Natural killer cell (primary cell): Measurements from ENCODE around the gene C16orf87. TPM values are rescaled to one million over a fixed set of nuclear protein-coding genes. Genes with fewer than 3 reads are reported as not detected.

Experiments used
- ATAC-seq, 3 donors: fragments of 150-1000 bp in 2 of 3; fragments of 200-7000 bp in 1 of 3; cut with Tn5 transposase; 1 replicate in 1 of 3; 2 replicates in 2 of 3; pipeline ENCODE4 v1.10.0; 2021; ENCODE audit warnings: mild to moderate bottlenecking in 2 of 3, moderate library complexity in 2 of 3
- DNase-seq, 2 donors: peaks; one replicate each; pipeline versions ENCODE4 v3.0.0 to v3.0.0-alpha.2; 2013 to 2021; ENCODE audit warnings: mixed read lengths in 1 of 2
- H3K27ac ChIP-seq: one replicate; pipeline ENCODE4 v1.5.1; 2013; ENCODE audit warnings: mild to moderate bottlenecking, low read length
- H3K27me3 ChIP-seq: one replicate; pipeline ENCODE4 v1.6.1; 2013; ENCODE audit warnings: low read length; ENCODE audit not compliant: control insufficient read depth, insufficient read depth
- H3K36me3 ChIP-seq: one replicate; pipeline ENCODE4 v1.6.1; 2013; ENCODE audit warnings: low read length; ENCODE audit not compliant: control insufficient read depth, insufficient read depth
- H3K4me1 ChIP-seq: one replicate; pipeline ENCODE4 v1.6.1; 2013; ENCODE audit warnings: low read length; ENCODE audit not compliant: control insufficient read depth, insufficient read depth
- H3K4me3 ChIP-seq: one replicate; pipeline ENCODE4 v1.5.1; 2013; ENCODE audit warnings: low read length
- H3K9me3 ChIP-seq: one replicate; pipeline ENCODE4 v1.6.1; 2013; ENCODE audit warnings: low read length; ENCODE audit not compliant: control insufficient read depth, insufficient read depth
- H3K27ac Mint-ChIP-seq, 2 donors: one replicate each; pipeline ENCODE4 v1.8.0; 2022; ENCODE audit warnings: mild to moderate bottlenecking in 2 of 2, mixed read lengths in 2 of 2, moderate library complexity in 1 of 2
- H3K27me3 Mint-ChIP-seq, 2 donors: one replicate each; pipeline ENCODE4 v1.8.0; 2022; ENCODE audit warnings: low read depth in 2 of 2, mixed read lengths in 2 of 2
- H3K36me3 Mint-ChIP-seq: one replicate; pipeline ENCODE4 v1.8.0; 2022; ENCODE audit warnings: mixed read lengths
- H3K4me1 Mint-ChIP-seq, 2 donors: one replicate each; pipeline ENCODE4 v1.8.0; 2022; ENCODE audit warnings: mixed read lengths in 2 of 2
- H3K4me3 Mint-ChIP-seq: one replicate; pipeline ENCODE4 v1.8.0; 2022; ENCODE audit warnings: mild to moderate bottlenecking, moderate library complexity, mixed read lengths
- H3K9me3 Mint-ChIP-seq, 2 donors: one replicate each; pipeline ENCODE4 v1.8.0; 2022; ENCODE audit warnings: mixed read lengths in 2 of 2
- WGBS: methylation state at CpG from one replicate; pipeline ENCODE4 v1.1.7; 2013; ENCODE audit warnings: missing lambda C conversion rate; ENCODE audit not compliant: insufficient coverage; 5-methylcytosine and 5-hydroxymethylcytosine counted together
- intact Hi-C: fragments of 100-400 bp; cut with micrococcal nuclease; formaldehyde crosslinking; loops from one replicate; pipeline ENCODE4 v1.14.2; 2022
- total RNA-seq, 4 donors: library from RNA; stranded (reverse); fragments of 120-200 nt in 1 of 4; gene quantifications; one replicate each; pipeline versions ENCODE4 v1.2.3 to v1.2.4, GENCODE V29; 2013 to 2022
- TF ChIP-seq, protein P1 (sequence below): fragments of 200-600 bp; IDR thresholded peaks from one replicate; pipeline ENCODE4 v1.8.0; 2022; ENCODE audit warnings: antibody characterized with exemption

C16orf87 gene
- total RNA-seq, 3 donors from 2014 or later (not counting 1 experiment from before 2014, with no cell fraction given): 18.3 to 23.0 (median 18.8) TPM

DNA sequence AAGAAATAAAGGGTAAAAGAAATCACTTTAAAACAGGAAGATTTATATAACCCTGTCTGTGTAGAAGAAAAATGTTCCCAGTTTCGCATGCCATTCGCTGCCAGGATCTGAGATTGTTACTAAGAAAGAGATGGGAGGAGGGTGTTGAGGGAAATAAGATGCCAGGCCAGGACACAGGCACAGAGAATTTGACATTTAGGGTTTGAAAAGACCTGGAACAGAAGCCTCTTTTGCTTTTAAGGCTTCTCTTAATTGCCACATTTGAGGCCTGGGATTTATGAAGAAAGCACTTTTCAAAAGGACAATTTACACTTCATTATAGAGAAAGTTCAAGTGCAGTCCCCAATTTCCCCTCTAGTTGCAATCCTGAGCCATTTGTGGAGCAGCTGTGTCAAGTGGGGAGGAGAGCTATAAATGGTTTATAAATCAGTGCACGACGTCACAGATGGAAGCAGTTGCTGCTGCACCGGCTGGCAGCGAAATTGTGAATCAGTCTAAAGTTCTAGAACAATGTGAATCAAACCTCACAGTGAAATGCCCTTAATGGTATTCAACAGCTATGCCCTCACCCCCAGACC, 26.5 kb upstream of the C16orf87 start:
- intact Hi-C loops: loop anchor here (10.0 kb wide), 1 partner anchor 1307 kb away; no protein-coding TSS in a partner anchor
- ATAC-seq: peak in 2 of 3 donors; percentile 31 to 40
- no peaks in the 10 kb centered on the region for H3K27me3 Mint-ChIP-seq
- no peak overlapping the region for H3K27ac Mint-ChIP-seq
- WGBS: 74% methylated on average over 6 of the region's 6 CpGs
- DNase-seq: peak in 1 of 2 donors; percentile 22
- H3K36me3 Mint-ChIP-seq: no peaks in the 10 kb centered on the region
- no peaks in the 10 kb centered on the region for H3K4me1 Mint-ChIP-seq
- H3K36me3 ChIP-seq: no peaks in the 10 kb centered on the region
- no peak overlapping the region for H3K4me3 ChIP-seq
- no peaks in the 10 kb centered on the region for H3K27me3 ChIP-seq
- no peaks in the 10 kb centered on the region for H3K4me1 ChIP-seq
- no peaks in the 10 kb centered on the region for H3K9me3 Mint-ChIP-seq
- H3K9me3 ChIP-seq: no peaks in the 10 kb centered on the region
- H3K27ac ChIP-seq: no peak overlapping the region
- no peak overlapping the region for H3K4me3 Mint-ChIP-seq
- TF ChIP-seq, protein P1, sequence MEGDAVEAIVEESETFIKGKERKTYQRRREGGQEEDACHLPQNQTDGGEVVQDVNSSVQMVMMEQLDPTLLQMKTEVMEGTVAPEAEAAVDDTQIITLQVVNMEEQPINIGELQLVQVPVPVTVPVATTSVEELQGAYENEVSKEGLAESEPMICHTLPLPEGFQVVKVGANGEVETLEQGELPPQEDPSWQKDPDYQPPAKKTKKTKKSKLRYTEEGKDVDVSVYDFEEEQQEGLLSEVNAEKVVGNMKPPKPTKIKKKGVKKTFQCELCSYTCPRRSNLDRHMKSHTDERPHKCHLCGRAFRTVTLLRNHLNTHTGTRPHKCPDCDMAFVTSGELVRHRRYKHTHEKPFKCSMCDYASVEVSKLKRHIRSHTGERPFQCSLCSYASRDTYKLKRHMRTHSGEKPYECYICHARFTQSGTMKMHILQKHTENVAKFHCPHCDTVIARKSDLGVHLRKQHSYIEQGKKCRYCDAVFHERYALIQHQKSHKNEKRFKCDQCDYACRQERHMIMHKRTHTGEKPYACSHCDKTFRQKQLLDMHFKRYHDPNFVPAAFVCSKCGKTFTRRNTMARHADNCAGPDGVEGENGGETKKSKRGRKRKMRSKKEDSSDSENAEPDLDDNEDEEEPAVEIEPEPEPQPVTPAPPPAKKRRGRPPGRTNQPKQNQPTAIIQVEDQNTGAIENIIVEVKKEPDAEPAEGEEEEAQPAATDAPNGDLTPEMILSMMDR: no peak

DNA sequence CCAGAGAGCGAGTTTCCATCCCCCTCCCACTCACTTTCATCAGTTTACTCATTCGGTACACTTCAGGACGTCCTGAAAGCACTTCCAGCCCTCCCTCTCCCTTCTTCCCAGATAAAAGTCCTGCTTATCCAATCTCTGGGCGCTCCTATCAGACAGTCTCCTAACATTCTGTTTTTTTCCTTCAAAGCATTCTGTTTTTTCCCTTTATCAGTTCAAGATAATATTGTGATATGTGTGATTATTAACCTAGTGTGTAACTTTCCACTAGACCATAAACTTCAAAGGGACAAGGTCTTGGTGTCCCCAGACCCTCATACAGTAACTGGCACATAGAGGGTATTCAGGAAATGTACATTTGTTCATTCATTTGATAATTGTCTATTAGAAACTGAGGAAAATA, 24.4 kb upstream of the C16orf87 start:
- Histone ChIP-seq H3K4me1 (no peaks in the 10 kb centered on the region), H3K27ac (no peak overlapping the region), H3K4me3 (no peak overlapping the region), H3K27me3 (no peaks in the 10 kb centered on the region), H3K9me3 (no peaks in the 10 kb centered on the region), H3K36me3 (no peaks in the 10 kb centered on the region)
- H3K4me3 Mint-ChIP-seq: no peak overlapping the region
- no peak overlapping the region for H3K27ac Mint-ChIP-seq
- DNase-seq: no peak
- no peak for ATAC-seq
- H3K27me3 Mint-ChIP-seq: no peaks in the 10 kb centered on the region
- no peaks in the 10 kb centered on the region for H3K4me1 Mint-ChIP-seq
- intact Hi-C loops: loop anchor here (10.0 kb wide), 1 partner anchor 1309 kb away; no protein-coding TSS in a partner anchor
- H3K9me3 Mint-ChIP-seq: no peaks in the 10 kb centered on the region
- H3K36me3 Mint-ChIP-seq: no peaks in the 10 kb centered on the region
- TF ChIP-seq, protein P1: no peak
- 89% methylated on average over 4 of the region's 4 CpGs for WGBS

DNA sequence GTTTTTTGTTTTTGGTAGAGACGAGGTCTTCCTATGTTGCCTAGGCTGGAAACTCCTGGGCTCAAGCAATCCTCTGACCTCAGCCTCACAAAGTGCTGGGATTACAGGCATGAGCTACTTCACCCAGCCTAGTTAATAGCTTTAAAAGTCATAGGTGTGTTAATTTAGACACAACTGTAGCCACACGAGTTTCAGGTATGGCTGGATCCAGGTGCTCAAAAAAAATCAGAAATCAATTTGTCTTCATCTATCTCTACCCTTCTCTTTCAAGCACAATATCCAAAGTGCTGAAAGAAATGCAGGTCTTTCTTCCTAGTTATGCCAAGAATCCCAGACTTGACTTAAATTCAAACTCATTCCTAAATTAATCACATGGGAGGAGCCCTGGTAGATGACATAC, 23.9 kb upstream of the C16orf87 start:
- Histone ChIP-seq H3K36me3 (no peaks in the 10 kb centered on the region), H3K9me3 (no peaks in the 10 kb centered on the region), H3K27ac (no peak overlapping the region), H3K27me3 (no peaks in the 10 kb centered on the region), H3K4me3 (no peak overlapping the region), H3K4me1 (no peaks in the 10 kb centered on the region)
- Mint-ChIP-seq H3K36me3 (no peaks in the 10 kb centered on the region), H3K27ac (no peak overlapping the region), H3K27me3 (no peaks in the 10 kb centered on the region), H3K4me3 (no peak overlapping the region), H3K9me3 (no peaks in the 10 kb centered on the region), H3K4me1 (no peaks in the 10 kb centered on the region)
- intact Hi-C loops: loop anchor here (1.0 to 10.0 kb wide), 2 partner anchors 54 to 1310 kb away; no protein-coding TSS in a partner anchor
- DNase-seq (no peak), ATAC-seq (no peak)
- WGBS: 82% methylated on average over 2 of the region's 2 CpGs
- TF ChIP-seq, protein P1: no peak
